H1 (cell line): Measurements from ENCODE around the gene PFKP. TPM values are rescaled to one million over a fixed set of nuclear protein-coding genes. Genes with fewer than 3 reads are reported as not detected.

ENCODE experiments used
- CTCF ChIA-PET: fragments of 300-600 bp; sonication (Branson Sonifier 250); formaldehyde crosslinking; loops from one replicate; lab custom pipeline; 2021; ENCODE audit not compliant: partially characterized antibody; lab: Charles Lee
- POLR2A ChIA-PET: fragments of 300-600 bp; sonication (Branson Sonifier 250); formaldehyde crosslinking; loops from one replicate; lab custom pipeline; 2021; ENCODE audit warnings: inconsistent platforms; ENCODE audit not compliant: partially characterized antibody; lab: Charles Lee
- DNase-seq, 2 experiments: peaks; one replicate each; pipeline versions ENCODE4 v3.0.0 to v3.0.0-alpha.2; 2010 to 2022; ENCODE audit warnings: low spot score in 2 of 2, low read depth in 1 of 2, mixed read lengths in 1 of 2
- FAIRE-seq: peaks from 2 replicates; lab custom pipeline; 2011; peaks lifted over from hg19 to GRCh38; lab: Jason Lieb, UNC
- H2AFZ ChIP-seq: 2 replicates; pipeline ENCODE4 v1.8.1; 2012; ENCODE audit warnings: low read length, inconsistent platforms
- H2AK5ac ChIP-seq: 2 replicates; pipeline ENCODE4 v1.6.1; 2013; ENCODE audit warnings: low read depth, low read length
- H2BK120ac ChIP-seq: replicated peaks from 2 replicates; pipeline ENCODE3; 2013; ENCODE audit warnings: low read depth, low read length, inconsistent platforms
- H2BK12ac ChIP-seq: 2 replicates; pipeline ENCODE4 v1.6.1; 2013; ENCODE audit warnings: low read depth, low read length
- H2BK15ac ChIP-seq: 2 replicates; pipeline ENCODE4 v1.6.1; 2013; ENCODE audit warnings: low read length
- H2BK20ac ChIP-seq: 2 replicates; pipeline ENCODE4 v1.6.1; 2013; ENCODE audit warnings: low read length
- H2BK5ac ChIP-seq: 2 replicates; pipeline ENCODE4 v1.6.1; 2013; ENCODE audit warnings: low read depth, low read length
- H3K14ac ChIP-seq: 2 replicates; pipeline ENCODE4 v1.6.1; 2013; ENCODE audit warnings: inconsistent platforms; ENCODE audit not compliant: insufficient read length
- H3K18ac ChIP-seq: 2 replicates; pipeline ENCODE4 v1.6.1; 2013; ENCODE audit warnings: low read length; ENCODE audit errors: extremely low read depth
- H3K23ac ChIP-seq: 2 replicates; pipeline ENCODE4 v1.6.1; 2013; ENCODE audit warnings: inconsistent platforms; ENCODE audit not compliant: insufficient read length
- H3K23me2 ChIP-seq: 2 replicates; pipeline ENCODE4 v1.6.1; 2013; ENCODE audit warnings: low read depth, low read length
- H3K27ac ChIP-seq: 2 replicates; pipeline ENCODE4 v1.6.1; 2011; ENCODE audit warnings: low read depth, low read length, inconsistent platforms
- H3K27me3 ChIP-seq, 4 experiments: replicated peaks in 1 of 4; 1 replicate in 1 of 4; 2 replicates in 3 of 4; pipeline versions ENCODE4 v1.6.1 to v1.8.1; 2011 to 2013; ENCODE audit warnings: low read length in 3 of 4, mild to moderate bottlenecking in 3 of 4, inconsistent platforms in 2 of 4, mixed read lengths in 2 of 4, moderate library complexity in 1 of 4; ENCODE audit not compliant: control insufficient read depth in 3 of 4, insufficient read depth in 3 of 4; ENCODE audit errors: extremely low read depth in 1 of 4
- H3K36me3 ChIP-seq, 4 experiments: 2 replicates each; pipeline versions ENCODE4 v1.6.1 to v1.8.1; 2011 to 2013; ENCODE audit warnings: mild to moderate bottlenecking in 4 of 4, low read length in 3 of 4, moderate library complexity in 2 of 4, control low read depth in 1 of 4, inconsistent platforms in 1 of 4; ENCODE audit not compliant: insufficient read depth in 4 of 4, control insufficient read depth in 2 of 4
- H3K4ac ChIP-seq: replicated peaks from 2 replicates; pipeline ENCODE3; 2013; ENCODE audit warnings: low read length, low read depth, mixed read lengths, inconsistent platforms; ENCODE audit not compliant: insufficient read length
- H3K4me1 ChIP-seq, 4 experiments: replicated peaks in 1 of 4; 1 replicate in 1 of 4; 2 replicates in 3 of 4; pipeline versions ENCODE4 v1.6.1 to v1.8.1; 2011 to 2013; ENCODE audit warnings: low read length in 3 of 4, inconsistent platforms in 2 of 4, mixed read lengths in 1 of 4; ENCODE audit not compliant: insufficient read depth in 4 of 4, control insufficient read depth in 3 of 4
- H3K4me2 ChIP-seq, 2 experiments: 2 replicates each; pipeline versions ENCODE4 v1.6.1 to v1.8.1; 2011 to 2013; ENCODE audit warnings: low read depth in 2 of 2, low read length in 2 of 2, control low read depth in 1 of 2, inconsistent platforms in 1 of 2, mild to moderate bottlenecking in 1 of 2; ENCODE audit not compliant: insufficient read depth in 1 of 2
- H3K4me3 ChIP-seq, 4 experiments: fragments of 200-600, 300-600 bp in 1 of 4; sonication (generic), shearing (Covaris generic), sonication (Bioruptor Twin) in 1 of 4; 2 replicates each; pipeline versions ENCODE4 v1.5.1 to v1.8.1; 2011 to 2016; ENCODE audit warnings: low read length in 4 of 4, low read depth in 3 of 4, control low read depth in 2 of 4, inconsistent platforms in 2 of 4, mild to moderate bottlenecking in 2 of 4, mixed read lengths in 1 of 4, moderate library complexity in 1 of 4; ENCODE audit not compliant: insufficient read depth in 2 of 4; ENCODE audit errors: extremely low read depth in 1 of 4
- H3K56ac ChIP-seq: replicated peaks from 2 replicates; pipeline ENCODE3; 2013; ENCODE audit warnings: low read depth, mild to moderate bottlenecking, mixed read lengths, low read length, inconsistent platforms; ENCODE audit not compliant: insufficient read length
- H3K79me1 ChIP-seq: 2 replicates; pipeline ENCODE4 v1.6.1; 2013; ENCODE audit warnings: low read depth, low read length, control low read depth
- H3K79me2 ChIP-seq, 2 experiments: 2 replicates each; pipeline versions ENCODE4 v1.6.1 to v1.8.1; 2012 to 2013; ENCODE audit warnings: low read length in 2 of 2, mild to moderate bottlenecking in 2 of 2, inconsistent platforms in 1 of 2; ENCODE audit not compliant: insufficient read depth in 2 of 2, control insufficient read depth in 1 of 2
- H3K9ac ChIP-seq, 4 experiments: replicated peaks in 1 of 4; 1 replicate in 1 of 4; 2 replicates in 3 of 4; pipeline versions ENCODE4 v1.6.1 to v1.8.1; 2011 to 2013; ENCODE audit warnings: low read depth in 3 of 4, low read length in 3 of 4, control low read depth in 2 of 4, mild to moderate bottlenecking in 2 of 4, moderate library complexity in 2 of 4, inconsistent platforms in 1 of 4; ENCODE audit errors: extremely low read depth in 1 of 4
- H3K9me3 ChIP-seq, 2 experiments: 2 replicates each; pipeline versions ENCODE4 v1.6.1 to v1.8.1; 2012 to 2013; ENCODE audit warnings: mild to moderate bottlenecking in 2 of 2, moderate library complexity in 2 of 2, control low read depth in 1 of 2, inconsistent platforms in 1 of 2, low read depth in 1 of 2, low read length in 1 of 2, mixed read lengths in 1 of 2; ENCODE audit not compliant: insufficient read depth in 2 of 2
- H4K20me1 ChIP-seq, 2 experiments: replicated peaks in 1 of 2; 2 replicates each; pipeline versions ENCODE3 to v1.8.1; 2011 to 2013; ENCODE audit warnings: inconsistent platforms in 2 of 2, low read length in 2 of 2, mild to moderate bottlenecking in 1 of 2; ENCODE audit not compliant: insufficient read depth in 2 of 2, control insufficient read depth in 1 of 2
- H4K5ac ChIP-seq: 2 replicates; pipeline ENCODE4 v1.6.1; 2013; ENCODE audit warnings: low read length, low read depth, mixed read lengths, inconsistent platforms; ENCODE audit not compliant: insufficient read length
- H4K8ac ChIP-seq: 2 replicates; pipeline ENCODE4 v1.8.0; 2013; ENCODE audit warnings: mild to moderate bottlenecking, moderate library complexity, low read length, inconsistent platforms; ENCODE audit not compliant: insufficient read depth; ENCODE audit errors: extremely low read depth
- H4K91ac ChIP-seq: replicated peaks from 2 replicates; pipeline ENCODE3; 2013; ENCODE audit warnings: low read length, mixed read lengths, inconsistent platforms; ENCODE audit not compliant: insufficient read length
- ASH2L ChIP-seq: fragments of 200-600, 300-600 bp; sonication (generic); IDR thresholded peaks from one replicate; pipeline ENCODE4 v1.7.1; 2017; ENCODE audit warnings: low read length
- CREB1 ChIP-seq: IDR thresholded peaks from 2 replicates; pipeline ENCODE4 v1.6.1; 2012; ENCODE audit warnings: inconsistent platforms
- EZH2 ChIP-seq: fragments of 200-600 bp; sonication (generic); IDR thresholded peaks from 2 replicates; pipeline ENCODE4 v1.7.1; 2012; ENCODE audit warnings: low read depth, mild to moderate bottlenecking, moderate library complexity, low read length, inconsistent platforms; ENCODE audit not compliant: severe bottlenecking
- FOSL1 ChIP-seq: IDR thresholded peaks from 2 replicates; pipeline ENCODE4 v1.6.1; 2011; ENCODE audit warnings: mild to moderate bottlenecking, low read depth, low read length, moderate library complexity; ENCODE audit not compliant: insufficient read depth
- HDAC6 ChIP-seq: IDR thresholded peaks from one replicate; pipeline ENCODE4 v1.7.1; 2012; ENCODE audit warnings: low read depth, mild to moderate bottlenecking, inconsistent platforms, low read length, moderate library complexity
- JUND ChIP-seq: IDR thresholded peaks from 2 replicates; pipeline ENCODE4 v1.6.1; 2011; ENCODE audit warnings: mild to moderate bottlenecking, improper control_type of control experiment, low read length
- POLR2A ChIP-seq, 2 experiments: IDR thresholded peaks; 1 replicate in 1 of 2; 2 replicates in 1 of 2; pipeline ENCODE4 v1.6.1; 2011; ENCODE audit warnings: low read depth in 2 of 2, low read length in 2 of 2, mild to moderate bottlenecking in 2 of 2; ENCODE audit errors: control extremely low read depth in 1 of 2
- POU5F1 ChIP-seq: IDR thresholded peaks from 2 replicates; pipeline ENCODE4 v1.6.1; 2011; ENCODE audit warnings: low read depth, mild to moderate bottlenecking, low read length, moderate library complexity
- RNF2 ChIP-seq: fragments of 200-900, 300-1000 bp; sonication (generic); IDR thresholded peaks from 2 replicates; pipeline ENCODE4 v1.7.1; 2016; ENCODE audit warnings: borderline replicate concordance, low read depth, mild to moderate bottlenecking, antibody characterized with exemption, low read length; ENCODE audit not compliant: poor library complexity, severe bottlenecking; ENCODE audit errors: missing control alignments
- RXRA ChIP-seq: IDR thresholded peaks from 2 replicates; pipeline ENCODE4 v1.6.1; 2011; ENCODE audit warnings: low read depth, mild to moderate bottlenecking, low read length, moderate library complexity; ENCODE audit not compliant: insufficient read depth
- SP1 ChIP-seq: IDR thresholded peaks from 2 replicates; pipeline ENCODE4 v1.6.1; 2011; ENCODE audit warnings: low read depth, low read length
- ZNF274 ChIP-seq: IDR thresholded peaks from 2 replicates; pipeline ENCODE4 v1.7.0; 2012; ENCODE audit warnings: low read length, borderline replicate concordance; ENCODE audit errors: extremely low read depth
- WGBS, 2 experiments: shearing (Covaris generic) in 1 of 2; methylation state at CpG; one replicate each; pipeline versions ENCODE4 v1.1.6 to v1.1.7; 2013 to 2015; ENCODE audit warnings: low lambda C conversion rate in 2 of 2, mixed read lengths in 2 of 2, inconsistent platforms in 1 of 2, low coverage in 1 of 2, missing lambda C conversion rate in 1 of 2; ENCODE audit not compliant: insufficient replicate concordance in 2 of 2, insufficient coverage in 1 of 2, insufficient read length in 1 of 2; ENCODE audit errors: extremely low coverage in 1 of 2, missing lambda C conversion rate in 1 of 2; 5-methylcytosine and 5-hydroxymethylcytosine counted together
- polyA plus RNA-seq, 7 experiments: library from polyadenylated mRNA; depleted of rRNA in 3 of 7; stranded (reverse) in 5 of 7; unstranded in 2 of 7; fragments of >200 nt in 5 of 7; fragments of 200-250 nt in 2 of 7; gene quantifications; 1 replicate in 5 of 7; 2 replicates in 1 of 7; 4 replicates in 1 of 7; pipeline versions ENCODE4 v1.2.1 to v1.2.3, GENCODE V29; 2011 to 2013; ENCODE audit warnings: missing spikeins in 2 of 7, mixed read lengths in 2 of 7
- total RNA-seq: library from RNA; stranded (reverse); fragmentation: NEBNext Ultra II Directional; extraction: Animal tissue kit (Norgen Biotek cat#: 25700); gene quantifications from 2 replicates; pipeline ENCODE4 v1.2.1, GENCODE V29; 2021
- TF ChIP-seq, protein P1 (sequence below): IDR thresholded peaks from 2 replicates; pipeline ENCODE4 v1.6.1; 2011; ENCODE audit warnings: low read length, improper control_type of control experiment
- TF ChIP-seq, protein P2 (sequence below): IDR thresholded peaks from 2 replicates; pipeline ENCODE4 v1.6.1; 2011; ENCODE audit warnings: low read depth, mild to moderate bottlenecking, low read length; ENCODE audit not compliant: insufficient read depth

PFKP gene
- total and polyA plus RNA-seq, 2 of the 8 experiments (the other 6 are each of a cell fraction or from before 2014, with no cell fraction given), result 51.2 to 128 TPM

DNA sequence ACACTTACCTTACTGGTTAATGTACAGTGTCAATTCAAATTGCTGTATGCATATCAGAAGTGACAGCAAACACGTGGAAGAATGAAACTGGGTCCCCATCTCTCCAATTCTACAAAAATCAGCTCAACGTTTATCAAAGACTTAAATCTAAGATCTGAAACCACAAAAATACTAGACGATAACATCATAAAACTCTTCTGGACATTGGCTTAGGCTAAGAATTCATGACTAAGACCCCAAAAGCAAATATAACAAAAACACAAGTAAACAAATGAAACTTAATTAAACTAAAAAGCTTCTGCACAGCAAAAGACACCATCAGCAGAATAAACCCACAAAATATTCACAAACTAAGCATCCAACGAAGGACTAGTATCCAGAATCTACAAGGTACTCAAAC, 35.9 kb upstream of the PFKP start:
- H3K4me1 ChIP-seq, result no peaks in the 10 kb centered on the region
- H2BK12ac ChIP-seq, result no peak overlapping the region
- no peak overlapping the region for H3K18ac ChIP-seq
- H4K5ac ChIP-seq, result no peak overlapping the region
- WGBS, 2 experiments, result 91% methylated on average over 4 of the region's 4 CpGs; no CpG with 5 or more reads in 1 of the 2 experiments
- H3K23ac ChIP-seq, result no peak overlapping the region
- H3K27ac ChIP-seq, result no peak overlapping the region
- no peaks in the 10 kb centered on the region for H3K36me3 ChIP-seq
- no peaks in the 10 kb centered on the region for H3K23me2 ChIP-seq
- no peak overlapping the region for H3K4me3 ChIP-seq
- POLR2A ChIA-PET, result interaction anchor here (1.3 kb wide), 1 partner anchor 12 kb away, joined by 4 read pairs; no protein-coding TSS in a partner anchor
- FAIRE-seq (no peak), DNase-seq (no peak)
- no peak overlapping the region for H2AK5ac ChIP-seq
- no peak overlapping the region for H2AFZ ChIP-seq
- H2BK15ac ChIP-seq, result no peak overlapping the region
- H3K9me3 ChIP-seq, result no peaks in the 10 kb centered on the region
- no peak overlapping the region for H2BK120ac ChIP-seq
- H4K8ac ChIP-seq, result no peak overlapping the region
- no peaks in the 10 kb centered on the region for H3K27me3 ChIP-seq
- H3K4ac ChIP-seq, result no peak overlapping the region
- H3K79me1 ChIP-seq, result no peaks in the 10 kb centered on the region
- H3K14ac ChIP-seq, result no peak overlapping the region
- no peaks in the 10 kb centered on the region for H3K79me2 ChIP-seq
- H3K4me2 ChIP-seq, result no peak overlapping the region
- no peak overlapping the region for H4K91ac ChIP-seq
- CTCF ChIA-PET, result no interaction called here
- no peak overlapping the region for H2BK5ac ChIP-seq
- no peak overlapping the region for H3K56ac ChIP-seq
- no peak overlapping the region for H2BK20ac ChIP-seq
- no peaks in the 10 kb centered on the region for H4K20me1 ChIP-seq
- H3K9ac ChIP-seq, result no peak overlapping the region
- no peak for TF ChIP-seq RXRA
- no peak for TF ChIP-seq EZH2
- TF ChIP-seq POU5F1, result no peak
- TF ChIP-seq FOSL1, result no peak
- TF ChIP-seq, protein P1, sequence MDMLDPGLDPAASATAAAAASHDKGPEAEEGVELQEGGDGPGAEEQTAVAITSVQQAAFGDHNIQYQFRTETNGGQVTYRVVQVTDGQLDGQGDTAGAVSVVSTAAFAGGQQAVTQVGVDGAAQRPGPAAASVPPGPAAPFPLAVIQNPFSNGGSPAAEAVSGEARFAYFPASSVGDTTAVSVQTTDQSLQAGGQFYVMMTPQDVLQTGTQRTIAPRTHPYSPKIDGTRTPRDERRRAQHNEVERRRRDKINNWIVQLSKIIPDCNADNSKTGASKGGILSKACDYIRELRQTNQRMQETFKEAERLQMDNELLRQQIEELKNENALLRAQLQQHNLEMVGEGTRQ, result no peak
- no peak for TF ChIP-seq SP1
- no peak for TF ChIP-seq ZNF274
- no peak for TF ChIP-seq RNF2
- no peak for TF ChIP-seq POLR2A (IDR thresholded peaks at IDR 0.05; ENCODE audit: control extremely low read depth in 1 of 2, low read depth in 2 of 2, low read length in 2 of 2)
- no peak for TF ChIP-seq JUND
- TF ChIP-seq, protein P2, sequence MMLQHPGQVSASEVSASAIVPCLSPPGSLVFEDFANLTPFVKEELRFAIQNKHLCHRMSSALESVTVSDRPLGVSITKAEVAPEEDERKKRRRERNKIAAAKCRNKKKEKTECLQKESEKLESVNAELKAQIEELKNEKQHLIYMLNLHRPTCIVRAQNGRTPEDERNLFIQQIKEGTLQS, result no peak
- no peak for TF ChIP-seq CREB1
- TF ChIP-seq HDAC6, result no peak
- no peak for TF ChIP-seq ASH2L
